Activated CD4-positive, alpha-beta T cell treated with anti-CD3 and anti-CD28 coated beads, Interleukin-2, amount 50 U/mL, for 48 hours (primary cell): ENCODE results near the gene ACOT7.
"Not testable (repeated sequence)": the region's sequence is repeated elsewhere in the genome, so short reads cannot be mapped to it uniquely, and the experiment has no call there.

ENCODE experiments used
- DNase-seq, 2 experiments: peaks; one replicate each; pipeline ENCODE4 v3.0.0-alpha.2; 2020

The ACOT7 gene

DNA sequence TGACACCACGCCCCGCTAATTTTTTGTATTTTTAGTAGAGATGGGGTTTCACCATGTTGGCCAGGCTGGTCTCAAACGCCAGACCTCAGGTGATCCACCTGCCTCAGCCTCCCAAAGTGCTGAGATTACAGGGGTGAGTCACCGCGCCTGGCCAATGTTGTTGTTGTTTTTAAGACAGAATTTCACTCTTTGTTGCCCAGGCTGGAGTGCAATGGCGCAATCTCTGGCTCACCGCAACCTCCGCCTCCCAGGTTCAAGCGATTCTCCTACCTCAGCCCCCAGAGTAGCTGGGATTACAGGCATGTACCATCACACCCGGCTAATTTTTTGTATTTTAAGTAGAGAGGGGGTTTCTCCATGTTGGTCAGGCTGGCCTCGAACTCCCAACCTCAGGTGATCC, 173.9 kb downstream of the ACOT7 start:
- DNase-seq, result not testable (repeated sequence)

DNA sequence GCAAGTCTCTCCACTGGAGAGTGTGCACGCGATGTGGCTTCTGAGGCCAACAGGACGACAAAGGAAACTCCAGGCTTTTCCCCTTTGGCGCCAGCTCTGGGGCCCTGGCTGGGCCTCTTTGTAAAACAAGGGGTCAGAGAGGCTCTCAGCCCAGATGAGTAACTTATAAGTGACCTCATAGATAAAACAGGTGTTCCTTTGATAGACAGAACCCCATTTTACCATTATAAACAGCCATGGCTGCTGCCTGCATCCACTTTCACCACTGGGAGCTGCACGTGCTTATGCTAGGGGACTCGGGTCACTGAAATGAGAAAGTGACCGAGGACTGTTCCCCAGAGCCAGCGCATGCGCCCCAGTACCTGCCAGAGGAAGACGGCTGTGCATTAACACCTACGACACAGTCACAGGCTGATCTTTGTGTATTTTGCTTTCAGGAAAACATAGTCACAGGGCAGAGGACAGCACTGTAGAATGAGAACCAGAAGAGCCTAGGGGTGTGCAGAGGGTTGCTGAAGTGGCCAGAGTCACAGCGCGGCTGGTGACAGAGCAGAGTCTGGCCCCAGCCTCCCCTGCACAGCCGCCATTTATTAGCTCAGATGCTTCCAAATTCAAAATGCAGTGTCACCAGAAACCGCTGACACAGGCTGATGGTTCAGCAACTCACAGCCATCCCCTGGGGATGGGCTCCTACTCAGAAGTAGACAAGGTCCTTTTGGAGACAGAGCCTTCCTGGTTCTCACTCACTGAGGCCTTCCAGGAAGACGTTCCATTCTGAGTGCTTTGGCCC, 175.0 kb downstream of the ACOT7 start:
- no peak for DNase-seq
